ENCODE results near the gene PLPP2.
"Not testable (repeated sequence)": the region's sequence is repeated elsewhere in the genome, so short reads cannot be mapped to it uniquely, and the experiment has no call there.

The PLPP2 gene

DNA sequence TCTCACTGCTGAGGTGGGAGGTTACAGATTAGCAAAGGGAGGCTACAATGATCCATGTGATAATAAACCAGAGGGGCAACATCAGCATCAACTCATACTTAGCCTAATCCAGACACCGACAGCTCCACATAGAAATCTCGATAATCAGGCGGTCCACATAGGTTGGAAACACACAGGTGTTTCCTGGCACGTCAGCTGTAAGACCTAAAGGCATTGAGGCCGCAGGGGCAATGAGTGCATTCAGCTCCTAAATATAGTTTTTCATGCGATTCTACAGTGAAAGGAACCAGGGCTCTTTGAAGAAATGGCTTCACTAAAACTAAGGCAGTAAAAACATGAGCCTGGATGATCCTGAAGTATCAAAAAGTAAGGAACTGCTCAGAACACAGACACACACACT lies 19.3 kb downstream of the PLPP2 start:
- no peak for DNase-seq (ENCODE audit: low spot score)

DNA sequence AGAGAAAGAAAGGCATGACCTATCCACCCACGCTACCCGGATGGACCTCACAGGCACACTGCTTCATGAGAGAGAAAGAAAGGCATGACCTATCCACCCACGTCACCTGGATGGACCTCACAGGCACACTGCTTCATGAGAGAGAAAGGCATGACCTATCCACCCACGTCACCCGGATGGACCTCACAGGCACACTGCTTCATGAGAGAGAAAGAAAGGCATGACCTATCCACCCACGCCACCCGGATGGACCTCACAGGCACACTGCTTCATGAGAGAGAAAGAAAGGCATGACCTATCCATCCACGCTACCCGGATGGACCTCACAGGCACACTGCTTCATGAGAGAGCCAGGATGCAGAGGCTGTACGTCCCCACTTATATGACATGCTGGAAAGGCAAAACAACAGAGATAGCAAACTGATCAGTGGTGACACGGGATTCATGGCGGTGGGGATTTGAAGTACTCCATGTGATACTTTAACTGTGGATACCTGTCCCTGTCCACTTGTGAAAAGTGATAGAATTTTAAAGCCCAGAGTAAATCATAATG lies 20.4 kb downstream of the PLPP2 start:
- not testable (repeated sequence) for DNase-seq (ENCODE audit: low spot score)

DNA sequence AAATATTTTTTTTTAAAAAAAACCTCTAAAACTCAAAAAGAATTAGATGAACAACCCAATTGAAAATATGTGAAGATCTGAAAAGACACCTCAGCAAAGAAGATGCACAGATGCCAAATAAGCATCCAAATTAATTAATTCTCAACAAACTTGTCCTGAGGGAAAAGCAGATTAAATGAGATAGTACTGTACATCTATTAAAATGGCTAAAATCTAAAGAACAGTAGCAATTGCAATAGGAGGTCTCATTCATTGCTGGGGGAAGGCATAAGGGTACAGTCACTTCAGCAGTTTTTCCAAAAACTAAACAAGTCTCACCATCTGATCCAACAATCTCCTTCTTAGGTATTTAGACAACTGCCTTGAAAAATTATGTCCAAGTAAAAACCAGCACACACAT lies 22.0 kb downstream of the PLPP2 start:
- no peak for DNase-seq (ENCODE audit: low spot score)

DNA sequence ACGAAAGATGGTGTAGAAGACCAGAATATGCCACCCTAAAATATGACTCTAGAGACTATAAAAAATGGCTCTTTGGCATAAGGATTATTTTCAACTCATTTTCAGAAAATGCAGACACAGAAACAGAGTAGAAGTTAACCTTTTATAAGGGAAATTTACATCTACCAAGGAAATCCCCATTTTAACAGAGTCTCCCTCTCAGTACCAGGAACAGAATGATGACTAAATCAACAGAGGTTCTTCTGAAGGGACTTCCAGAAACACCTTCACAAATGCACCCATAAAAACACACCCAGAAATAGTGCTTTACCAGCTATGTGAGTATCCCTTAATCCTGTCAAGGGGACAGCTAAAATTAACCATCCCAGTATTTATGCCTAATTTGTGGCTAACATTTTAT lies 29.1 kb downstream of the PLPP2 start:
- DNase-seq (ENCODE audit: low spot score): no peak

DNA sequence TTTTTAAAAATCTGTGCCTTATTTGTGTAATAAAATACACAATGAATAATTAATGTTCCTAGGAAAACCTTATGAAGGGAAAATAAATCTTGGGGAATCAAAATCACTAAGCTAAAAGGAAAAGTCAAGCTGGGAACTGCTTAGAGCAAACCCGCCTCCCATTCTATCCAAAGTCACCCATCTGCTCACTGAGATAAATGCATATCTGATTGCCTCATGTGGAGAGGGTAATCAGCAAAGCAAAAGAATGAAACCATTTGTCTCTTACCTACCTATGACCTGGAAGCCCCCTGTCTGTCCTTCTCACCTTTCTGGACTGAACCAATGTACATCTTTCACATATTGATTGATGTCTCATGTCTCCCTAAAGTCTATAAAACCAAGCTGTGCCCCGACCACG lies 34.4 kb downstream of the PLPP2 start:
- not testable (repeated sequence) for DNase-seq (ENCODE audit: low spot score)

DNA sequence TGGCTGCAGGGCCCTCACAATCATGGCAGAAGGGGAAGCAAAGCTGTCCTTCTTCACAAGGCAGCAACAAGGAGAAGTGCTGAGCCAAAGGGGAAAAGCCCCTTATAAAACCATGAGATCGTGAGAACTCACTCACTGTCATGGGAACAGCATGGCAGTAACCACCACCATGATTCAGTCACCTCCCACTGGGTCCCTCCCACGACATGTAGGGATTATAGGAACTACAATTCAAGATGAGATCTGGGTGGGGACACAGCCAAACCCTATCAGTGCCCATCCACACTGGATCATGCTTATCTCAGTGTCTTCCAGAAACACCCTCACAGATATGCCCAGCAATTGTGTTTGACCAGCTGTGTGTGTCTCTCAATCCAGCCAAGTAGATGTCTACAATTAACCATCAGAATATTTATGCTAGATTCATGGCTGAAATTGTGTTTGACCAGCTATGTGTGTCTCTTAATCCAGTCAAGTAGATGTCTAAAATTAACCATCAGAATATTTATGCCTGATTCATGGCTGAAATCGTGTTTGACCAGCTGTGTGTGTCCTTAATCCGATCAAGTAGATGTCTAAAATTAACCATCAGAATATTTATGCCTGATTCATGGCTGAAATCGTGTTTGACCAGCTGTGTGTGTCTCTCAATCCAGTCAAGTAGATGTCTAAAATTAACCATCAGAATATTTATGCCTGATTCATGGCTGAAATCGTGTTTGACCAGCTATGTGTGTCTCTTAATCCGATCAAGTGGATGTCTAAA lies 38.6 kb downstream of the PLPP2 start:
- not testable (repeated sequence) for DNase-seq (ENCODE audit: low spot score)

DNA sequence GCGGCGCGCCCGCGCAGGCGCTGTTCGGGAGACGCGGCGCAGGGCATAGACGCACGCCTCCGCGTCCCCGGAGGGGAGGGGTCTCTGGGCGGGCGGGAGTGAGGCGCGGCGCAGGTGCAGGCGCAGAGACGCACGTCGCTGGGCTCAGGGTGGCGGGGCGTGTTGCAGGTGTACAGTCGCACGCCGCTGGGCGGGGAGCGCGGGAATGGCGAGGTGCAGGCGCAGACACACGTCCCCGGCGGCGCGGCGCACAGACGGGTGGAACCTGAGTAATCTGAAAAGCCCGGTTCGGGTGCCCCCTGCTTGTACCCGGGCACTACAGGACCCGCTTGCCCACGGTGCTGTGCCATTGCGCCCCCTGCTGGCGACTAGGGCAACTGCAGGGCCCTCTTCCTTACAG lies 44.7 kb downstream of the PLPP2 start:
- DNase-seq (ENCODE audit: low spot score): no peak

DNA sequence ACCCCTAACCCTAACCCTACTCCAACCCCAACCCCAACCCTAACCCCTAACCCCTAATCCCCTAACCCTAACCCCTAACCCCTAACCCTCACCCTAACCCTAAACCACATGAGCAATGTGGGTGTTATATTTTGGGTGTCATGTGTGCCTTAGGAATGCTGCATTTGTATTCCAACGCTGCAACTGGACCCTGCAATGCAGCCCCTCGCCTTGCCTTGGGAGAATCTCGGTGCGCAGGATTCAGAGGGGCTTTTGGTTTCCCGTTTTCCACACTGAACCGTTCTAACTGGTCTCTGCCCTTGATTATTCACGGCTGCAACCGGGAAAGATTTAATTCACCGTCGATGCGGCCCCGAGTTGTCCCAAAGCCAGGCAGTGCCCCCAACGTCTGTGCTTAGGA lies 45.3 kb downstream of the PLPP2 start:
- not testable (repeated sequence) for DNase-seq (ENCODE audit: low spot score)

DNA sequence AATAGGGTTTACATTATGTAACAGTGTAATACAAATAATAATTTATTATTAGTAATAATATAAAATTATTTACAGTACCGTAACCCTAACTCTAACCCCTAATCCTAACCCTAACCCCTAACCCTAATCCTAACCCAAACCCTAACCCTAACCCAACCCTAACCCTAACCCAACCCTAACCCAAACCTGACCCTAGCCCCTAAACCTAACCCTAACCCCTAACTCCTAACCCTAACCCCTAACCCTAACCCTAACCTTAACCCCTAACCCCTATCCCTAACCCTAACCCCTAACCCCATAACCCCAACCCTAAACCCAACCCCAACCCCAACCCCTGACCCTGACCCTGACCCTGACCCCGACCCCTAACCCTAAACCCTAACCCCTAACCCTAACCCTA lies 45.7 kb downstream of the PLPP2 start:
- DNase-seq (ENCODE audit: low spot score): no peak
